ENCODE data around the gene TMEM187. TPM values are rescaled to one million over a fixed set of nuclear protein-coding genes. Genes with fewer than 3 reads are reported as not detected.
"Not testable (repeated sequence)": the region's sequence is repeated elsewhere in the genome, so short reads cannot be mapped to it uniquely, and the experiment has no call there.

Gene TMEM187
- total and polyA plus RNA-seq, 2 donors from 2014 or later = 9.6 to 12.4 TPM

DNA sequence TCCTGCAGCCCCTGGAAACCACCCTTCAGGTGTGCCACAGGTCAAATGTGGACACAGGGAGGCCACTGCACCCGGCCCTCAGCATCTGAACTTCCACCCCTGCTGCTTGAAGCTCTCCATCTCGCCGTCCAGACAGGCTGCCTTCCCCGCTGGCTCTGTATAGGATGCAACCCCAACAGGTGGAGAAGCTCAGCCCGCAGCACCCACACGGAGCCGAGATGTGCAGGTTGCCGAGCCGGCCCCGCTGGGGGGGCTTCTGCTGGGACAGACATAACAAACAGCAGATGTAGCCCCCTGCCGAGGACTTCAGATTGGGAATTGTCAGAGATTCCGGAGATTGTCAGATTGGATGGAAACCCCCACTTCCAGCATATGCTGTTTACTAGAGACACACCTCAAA lies 20.5 kb downstream of the TMEM187 start:
- Histone ChIP-seq H3K4me1 (ENCODE audit: control insufficient read depth in 2 of 3, insufficient read depth in 2 of 3, low read depth in 1 of 3, low read length in 3 of 3) (no peaks in the 10 kb centered on the region), H3K27ac (ENCODE audit: low read depth in 2 of 2, low read length in 2 of 2) (no peak overlapping the region), H3K9ac (ENCODE audit: low read length in 3 of 3) (no peak overlapping the region), H3K36me3 (ENCODE audit: control insufficient read depth in 2 of 3, insufficient read depth in 3 of 3, low read length in 3 of 3) (no peaks in the 10 kb centered on the region), H3K27me3 (ENCODE audit: control insufficient read depth, insufficient read depth, low read length) (no peaks in the 10 kb centered on the region), H3K4me3 (ENCODE audit: low read length in 3 of 3) (no peak overlapping the region), H3K9me3 (ENCODE audit: control insufficient read depth in 2 of 3, insufficient read depth in 1 of 3, low read length in 3 of 3) (no peaks in the 10 kb centered on the region)
- no peak for FAIRE-seq
- no peak for DNase-seq
- TF ChIP-seq, protein P1, sequence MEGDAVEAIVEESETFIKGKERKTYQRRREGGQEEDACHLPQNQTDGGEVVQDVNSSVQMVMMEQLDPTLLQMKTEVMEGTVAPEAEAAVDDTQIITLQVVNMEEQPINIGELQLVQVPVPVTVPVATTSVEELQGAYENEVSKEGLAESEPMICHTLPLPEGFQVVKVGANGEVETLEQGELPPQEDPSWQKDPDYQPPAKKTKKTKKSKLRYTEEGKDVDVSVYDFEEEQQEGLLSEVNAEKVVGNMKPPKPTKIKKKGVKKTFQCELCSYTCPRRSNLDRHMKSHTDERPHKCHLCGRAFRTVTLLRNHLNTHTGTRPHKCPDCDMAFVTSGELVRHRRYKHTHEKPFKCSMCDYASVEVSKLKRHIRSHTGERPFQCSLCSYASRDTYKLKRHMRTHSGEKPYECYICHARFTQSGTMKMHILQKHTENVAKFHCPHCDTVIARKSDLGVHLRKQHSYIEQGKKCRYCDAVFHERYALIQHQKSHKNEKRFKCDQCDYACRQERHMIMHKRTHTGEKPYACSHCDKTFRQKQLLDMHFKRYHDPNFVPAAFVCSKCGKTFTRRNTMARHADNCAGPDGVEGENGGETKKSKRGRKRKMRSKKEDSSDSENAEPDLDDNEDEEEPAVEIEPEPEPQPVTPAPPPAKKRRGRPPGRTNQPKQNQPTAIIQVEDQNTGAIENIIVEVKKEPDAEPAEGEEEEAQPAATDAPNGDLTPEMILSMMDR (IDR thresholded peaks at IDR 0.05; ENCODE audit: borderline replicate concordance, extremely low read depth, insufficient read depth) = no peak
- intact Hi-C loops (cut with DNase I) = no loop called here

DNA sequence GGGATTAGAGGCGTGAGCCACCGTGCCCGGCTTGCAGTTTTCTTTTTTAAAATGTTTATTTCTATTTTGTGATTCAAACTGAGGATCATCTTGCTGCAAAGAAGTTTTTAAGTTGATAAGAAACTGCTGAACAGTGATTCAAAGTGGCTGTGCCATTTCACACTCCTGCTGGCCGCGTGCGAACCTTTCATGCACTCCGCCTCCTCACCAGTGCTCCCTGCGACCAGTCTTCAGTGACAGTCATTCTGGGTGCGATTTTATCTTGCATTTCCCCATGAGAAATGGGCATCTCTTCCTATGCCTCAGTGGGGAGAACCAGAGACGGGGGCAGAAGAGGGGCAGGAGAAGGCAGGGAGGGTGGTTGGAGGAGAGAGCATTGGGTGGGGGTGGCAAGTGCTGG lies 21.4 kb downstream of the TMEM187 start:
- no peak overlapping the region for H3K9ac ChIP-seq (ENCODE audit: low read length in 3 of 3)
- H3K9me3 ChIP-seq (ENCODE audit: control insufficient read depth in 2 of 3, insufficient read depth in 1 of 3, low read length in 3 of 3) = no peaks in the 10 kb centered on the region
- no peak overlapping the region for H3K27ac ChIP-seq (ENCODE audit: low read depth in 2 of 2, low read length in 2 of 2)
- no peak overlapping the region for H3K4me3 ChIP-seq (ENCODE audit: low read length in 3 of 3)
- TF ChIP-seq, protein P1 (IDR thresholded peaks at IDR 0.05; ENCODE audit: borderline replicate concordance, extremely low read depth, insufficient read depth) = no peak
- DNase-seq = no peak
- no peaks in the 10 kb centered on the region for H3K4me1 ChIP-seq (ENCODE audit: control insufficient read depth in 2 of 3, insufficient read depth in 2 of 3, low read depth in 1 of 3, low read length in 3 of 3)
- no peaks in the 10 kb centered on the region for H3K27me3 ChIP-seq (ENCODE audit: control insufficient read depth, insufficient read depth, low read length)
- intact Hi-C loops (cut with DNase I) = no loop called here
- H3K36me3 ChIP-seq (ENCODE audit: control insufficient read depth in 2 of 3, insufficient read depth in 3 of 3, low read length in 3 of 3) = no peaks in the 10 kb centered on the region
- no peak for FAIRE-seq

DNA sequence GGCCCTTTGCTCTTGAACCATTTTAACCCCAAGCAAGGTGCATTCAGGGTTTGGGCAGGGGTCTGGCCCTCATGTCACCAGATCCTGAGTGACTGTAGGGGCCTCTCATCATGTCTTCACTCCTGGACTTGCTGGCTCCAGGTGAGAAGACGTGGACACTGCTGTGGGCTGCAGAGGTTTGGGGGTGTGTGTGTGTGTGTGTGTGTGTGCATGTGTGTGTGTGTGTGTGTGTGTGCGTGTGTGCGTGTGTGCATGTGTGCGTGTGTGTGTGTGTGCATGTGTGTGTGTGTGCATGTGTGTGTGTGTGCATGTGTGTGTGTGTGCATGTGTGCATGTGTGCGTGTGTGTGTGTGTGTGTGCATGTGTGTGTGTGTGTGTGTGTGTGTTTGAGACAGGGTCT lies 21.8 kb downstream of the TMEM187 start:
- H3K27ac ChIP-seq (ENCODE audit: low read depth in 2 of 2, low read length in 2 of 2); intact Hi-C loops (cut with DNase I); DNase-seq; FAIRE-seq; H3K27me3 ChIP-seq (ENCODE audit: control insufficient read depth, insufficient read depth, low read length); H3K4me1 ChIP-seq (ENCODE audit: control insufficient read depth in 2 of 3, insufficient read depth in 2 of 3, low read depth in 1 of 3, low read length in 3 of 3); H3K36me3 ChIP-seq (ENCODE audit: control insufficient read depth in 2 of 3, insufficient read depth in 3 of 3, low read length in 3 of 3); H3K4me3 ChIP-seq (ENCODE audit: low read length in 3 of 3); H3K9me3 ChIP-seq (ENCODE audit: control insufficient read depth in 2 of 3, insufficient read depth in 1 of 3, low read length in 3 of 3); H3K9ac ChIP-seq (ENCODE audit: low read length in 3 of 3): not testable (repeated sequence)

DNA sequence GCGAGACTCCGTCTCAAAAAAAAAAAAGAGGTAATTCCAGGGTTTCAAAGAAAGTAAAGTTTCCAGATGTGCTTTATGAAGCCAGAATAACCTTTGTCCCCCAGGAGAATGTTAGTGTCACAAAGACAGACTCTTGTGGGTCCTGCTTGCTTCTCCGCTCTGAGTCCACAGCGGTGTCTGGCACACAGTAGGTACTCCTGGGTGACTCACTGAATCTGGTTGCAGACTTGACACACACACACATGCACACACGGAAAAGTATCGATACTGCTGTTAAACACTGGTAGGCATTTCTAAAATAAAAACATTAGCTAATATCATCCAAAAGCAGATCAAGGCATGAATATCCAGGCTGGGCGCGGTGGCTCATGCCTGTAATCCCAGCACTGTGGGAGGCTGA lies 22.9 kb downstream of the TMEM187 start:
- Histone ChIP-seq H3K36me3 (ENCODE audit: control insufficient read depth in 2 of 3, insufficient read depth in 3 of 3, low read length in 3 of 3) (no peaks in the 10 kb centered on the region), H3K27me3 (ENCODE audit: control insufficient read depth, insufficient read depth, low read length) (no peaks in the 10 kb centered on the region), H3K4me3 (ENCODE audit: low read length in 3 of 3) (no peak overlapping the region), H3K9me3 (ENCODE audit: control insufficient read depth in 2 of 3, insufficient read depth in 1 of 3, low read length in 3 of 3) (no peaks in the 10 kb centered on the region), H3K27ac (ENCODE audit: low read depth in 2 of 2, low read length in 2 of 2) (no peak overlapping the region), H3K4me1 (ENCODE audit: control insufficient read depth in 2 of 3, insufficient read depth in 2 of 3, low read depth in 1 of 3, low read length in 3 of 3) (no peaks in the 10 kb centered on the region), H3K9ac (ENCODE audit: low read length in 3 of 3) (no peak overlapping the region)
- TF ChIP-seq, protein P1 (IDR thresholded peaks at IDR 0.05; ENCODE audit: borderline replicate concordance, extremely low read depth, insufficient read depth) = no peak
- intact Hi-C loops (cut with DNase I) = no loop called here
- DNase-seq (no peak), FAIRE-seq (no peak)

All from kidney (tissue), 14 donors.